IMR-90 (cell line): ENCODE measurements around the gene GTF2F1. TPM values are rescaled to one million over a fixed set of nuclear protein-coding genes. Genes with fewer than 3 reads are reported as not detected.

Experiments
- ATAC-seq: fragments of 200-7000 bp; cut with Tn5 transposase; 2 replicates; pipeline ENCODE4 v1.9.1; 2020; ENCODE audit warnings: low read depth, mild to moderate bottlenecking, moderate library complexity
- BruUV-seq: library from RNA; stranded (reverse); fragments of 400-500 nt; replicated peaks from 2 replicates; lab custom pipeline; 2021; lab: Mats Ljungman, UMichigan
- CTCF ChIA-PET: fragments of 300-600 bp; formaldehyde crosslinking; extraction: SDS; loops from one replicate; lab custom pipeline; 2021; ENCODE audit warnings: antibody characterized with exemption; lab: Yijun Ruan, JAX
- POLR2A ChIA-PET: fragments of 300-600 bp; sonication (Branson Sonifier 250); formaldehyde crosslinking; loops from one replicate; lab custom pipeline; 2022; ENCODE audit warnings: antibody characterized with exemption; ENCODE audit not compliant: unreplicated experiment; lab: Charles Lee
- DNase-seq: peaks from one replicate; pipeline ENCODE4 v3.0.0; 2013
- H2AFZ ChIP-seq: replicated peaks from 2 replicates; pipeline ENCODE3; 2013; ENCODE audit warnings: low read length, mild to moderate bottlenecking; ENCODE audit not compliant: poor library complexity
- H2AK5ac ChIP-seq: 2 replicates; pipeline ENCODE4 v1.6.1; 2013; ENCODE audit warnings: low read depth, low read length, inconsistent platforms
- H2AK9ac ChIP-seq: replicated peaks from 2 replicates; pipeline ENCODE3; 2013; ENCODE audit warnings: mild to moderate bottlenecking, low read depth, low read length, moderate library complexity; ENCODE audit not compliant: poor library complexity
- H2BK120ac ChIP-seq: 2 replicates; pipeline ENCODE4 v1.6.1; 2013; ENCODE audit warnings: low read depth, low read length, inconsistent platforms
- H2BK15ac ChIP-seq: 3 replicates; pipeline ENCODE4 v1.6.1; 2013; ENCODE audit warnings: low read depth, low read length, inconsistent platforms
- H2BK20ac ChIP-seq: 2 replicates; pipeline ENCODE4 v1.6.1; 2013; ENCODE audit warnings: low read depth, mild to moderate bottlenecking, inconsistent platforms, low read length, moderate library complexity
- H2BK5ac ChIP-seq: 2 replicates; pipeline ENCODE4 v1.6.1; 2013; ENCODE audit warnings: mild to moderate bottlenecking, low read depth, low read length, inconsistent platforms; ENCODE audit not compliant: poor library complexity, severe bottlenecking
- H3K14ac ChIP-seq: replicated peaks from 2 replicates; pipeline ENCODE4 v1.6.1; 2013; ENCODE audit warnings: low read depth, low read length, inconsistent platforms
- H3K18ac ChIP-seq: 2 replicates; pipeline ENCODE4 v1.6.1; 2013; ENCODE audit warnings: low read depth, low read length, control low read depth
- H3K23ac ChIP-seq: 2 replicates; pipeline ENCODE4 v1.6.1; 2013; ENCODE audit warnings: low read depth, low read length, inconsistent platforms
- H3K27ac ChIP-seq: 2 replicates; pipeline ENCODE4 v1.5.1; 2013; ENCODE audit warnings: mild to moderate bottlenecking, control low read depth, low read length; ENCODE audit not compliant: insufficient read depth
- H3K27me3 ChIP-seq: 2 replicates; pipeline ENCODE4 v1.6.1; 2013; ENCODE audit warnings: low read length; ENCODE audit not compliant: control insufficient read depth, insufficient read depth
- H3K36me3 ChIP-seq: 2 replicates; pipeline ENCODE4 v1.6.1; 2013; ENCODE audit warnings: low read length, mixed read lengths; ENCODE audit not compliant: control insufficient read depth, insufficient read depth
- H3K4ac ChIP-seq: 2 replicates; pipeline ENCODE4 v1.6.1; 2013; ENCODE audit warnings: low read depth, low read length, inconsistent platforms
- H3K4me1 ChIP-seq: 2 replicates; pipeline ENCODE4 v1.6.1; 2013; ENCODE audit warnings: low read length, mixed read lengths; ENCODE audit not compliant: control insufficient read depth, insufficient read depth
- H3K4me2 ChIP-seq: 2 replicates; pipeline ENCODE4 v1.6.1; 2013; ENCODE audit warnings: low read depth, mild to moderate bottlenecking, control low read depth, low read length, moderate library complexity
- H3K4me3 ChIP-seq: 2 replicates; pipeline ENCODE4 v1.5.1; 2013; ENCODE audit warnings: low read depth, mild to moderate bottlenecking, control low read depth, low read length, moderate library complexity; ENCODE audit not compliant: insufficient read depth
- H3K56ac ChIP-seq: 2 replicates; pipeline ENCODE4 v1.6.1; 2013; ENCODE audit warnings: low read length, inconsistent platforms; ENCODE audit not compliant: insufficient read depth; ENCODE audit errors: extremely low read depth
- H3K79me1 ChIP-seq, 2 experiments: 2 replicates each; pipeline ENCODE4 v1.6.1; 2013; ENCODE audit warnings: low read length in 2 of 2, inconsistent platforms in 1 of 2, low read depth in 1 of 2
- H3K9ac ChIP-seq: 2 replicates; pipeline ENCODE4 v1.6.1; 2013; ENCODE audit warnings: low read depth, low read length, control low read depth
- H3K9me1 ChIP-seq: 2 replicates; pipeline ENCODE4 v1.6.1; 2013; ENCODE audit warnings: low read length, inconsistent platforms; ENCODE audit not compliant: insufficient read depth
- H3K9me3 ChIP-seq: 2 replicates; pipeline ENCODE4 v1.6.1; 2013; ENCODE audit warnings: low read length; ENCODE audit not compliant: control insufficient read depth, insufficient read depth
- H4K20me1 ChIP-seq: 2 replicates; pipeline ENCODE4 v1.6.1; 2013; ENCODE audit warnings: low read length, inconsistent platforms; ENCODE audit not compliant: insufficient read depth
- H4K5ac ChIP-seq: 2 replicates; pipeline ENCODE4 v1.6.1; 2013; ENCODE audit warnings: mild to moderate bottlenecking, low read depth, low read length, control low read depth
- H4K8ac ChIP-seq, 2 experiments: 2 replicates each; pipeline ENCODE4 v1.6.1; 2013; ENCODE audit warnings: low read depth in 2 of 2, low read length in 2 of 2, control low read depth in 1 of 2, inconsistent platforms in 1 of 2
- H4K91ac ChIP-seq: 2 replicates; pipeline ENCODE4 v1.6.1; 2013; ENCODE audit warnings: low read depth, low read length, inconsistent platforms; ENCODE audit not compliant: insufficient read depth
- CEBPB ChIP-seq: IDR thresholded peaks from 2 replicates; pipeline ENCODE4 v1.6.1; 2012; ENCODE audit warnings: low read depth, low read length, improper control_type of control experiment
- WGBS, 2 experiments: methylation state at CpG; one replicate each; pipeline versions ENCODE4 v1.1.5 to v1.1.7; 2013; ENCODE audit warnings: missing lambda C conversion rate in 2 of 2; ENCODE audit not compliant: insufficient read length in 1 of 2; ENCODE audit errors: extremely low coverage in 2 of 2; 5-methylcytosine and 5-hydroxymethylcytosine counted together
- dilution Hi-C: fragments of 300-500 bp; cut with HindIII; formaldehyde crosslinking; loops from one replicate; pipeline ENCODE4 v1.14.3; 2018; ENCODE audit warnings: low sequenced_read_pairs; ENCODE audit not compliant: unreplicated experiment
- in situ Hi-C: fragments of 300-500 bp; cut with MboI; formaldehyde crosslinking; loops from 3 replicates; pipeline ENCODE4 v1.14.3; 2019; ENCODE audit warnings: low sequenced_read_pairs, inconsistent platforms, mixed read lengths
- intact Hi-C: fragments of 100-400 bp; cut with micrococcal nuclease; formaldehyde crosslinking; loops from 2 replicates; pipeline ENCODE4 v1.10.0; 2022
- polyA plus RNA-seq, 3 experiments: library from polyadenylated mRNA; depleted of rRNA; stranded (reverse); fragments of >200 nt; gene quantifications; 2 replicates each; pipeline ENCODE4 v1.2.3, GENCODE V29; 2012; ENCODE audit warnings: low replicate concordance in 1 of 3
- total RNA-seq: library from RNA; depleted of rRNA; stranded (reverse); fragments of >200 nt; gene quantifications from 2 replicates; pipeline ENCODE4 v1.2.3, GENCODE V29; 2012
- TF ChIP-seq, protein P1 (sequence below): fragments of 150-350 bp; IDR thresholded peaks from 2 replicates; pipeline ENCODE4 v1.6.1; 2016; ENCODE audit warnings: low read depth, mild to moderate bottlenecking, low read length, moderate library complexity, borderline replicate concordance

The GTF2F1 gene
- total and polyA plus RNA-seq, 2 of the 4 experiments (the other 2 are of a cell fraction): 43.7 to 51.4 TPM

DNA sequence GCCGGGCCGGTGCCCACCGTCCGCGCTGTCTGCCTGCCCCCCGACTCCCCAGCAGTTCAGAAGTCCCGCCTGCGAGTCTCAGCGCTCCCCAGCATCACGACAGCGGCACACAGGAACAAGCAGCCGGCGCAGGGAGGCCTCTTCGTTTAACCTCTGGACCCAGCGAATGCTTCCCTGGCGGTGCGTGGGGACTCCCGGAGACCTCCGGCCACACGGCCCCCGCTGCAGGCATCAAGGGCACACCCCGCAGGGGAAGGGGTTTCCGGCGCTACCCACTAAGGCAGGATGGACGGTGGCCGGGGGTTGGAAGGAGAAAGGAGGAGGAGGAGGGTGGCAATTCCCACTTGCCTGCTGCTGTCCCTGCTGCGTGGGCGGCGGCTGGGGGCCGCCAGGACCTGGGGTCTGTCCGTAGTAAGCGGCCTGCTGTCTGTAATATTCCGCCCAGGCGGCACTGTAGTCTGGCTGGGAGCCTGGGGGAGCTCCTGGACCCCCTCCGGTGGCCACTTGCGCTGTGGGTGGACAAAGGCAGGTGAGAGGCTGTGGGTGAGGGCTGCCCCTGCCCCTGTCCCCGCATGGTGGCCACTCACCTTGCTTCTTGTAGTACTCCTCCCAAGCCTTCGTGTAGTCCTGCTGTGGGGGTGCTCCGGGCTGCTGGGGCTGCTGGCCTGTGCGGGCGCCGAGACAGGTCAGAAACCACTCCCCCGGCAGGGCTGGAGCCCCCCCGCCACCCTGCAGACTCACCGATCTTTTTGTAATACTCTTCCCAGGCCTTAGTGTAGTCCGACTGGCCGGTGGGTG lies 22.0 kb upstream of the GTF2F1 start:
- Histone ChIP-seq H3K27me3 (no peaks in the 10 kb centered on the region), H2AFZ (no peak overlapping the region), H3K9me1 (no peaks in the 10 kb centered on the region; the same call in 1 of the 2 replicates), H4K91ac (no peak overlapping the region), H3K4me1 (no peaks in the 10 kb centered on the region), H2AK9ac (no peak overlapping the region), H3K56ac (no peak overlapping the region), H2BK15ac (no peak overlapping the region), H2BK20ac (no peak overlapping the region), H2BK120ac (no peak overlapping the region), H4K20me1 (peaks cover 28% of the 10 kb centered on the region), H3K4me2 (no peak overlapping the region), H3K18ac (no peak overlapping the region), H2BK5ac (no peak overlapping the region), H4K8ac (no peak overlapping the region), H3K9me3 (no peaks in the 10 kb centered on the region), H2AK5ac (no peak overlapping the region), H4K5ac (no peak overlapping the region), H3K27ac (no peak overlapping the region), H3K14ac (no peak overlapping the region), H3K36me3 (peaks cover 65% of the 10 kb centered on the region), H3K4me3 (no peak overlapping the region), H3K23ac (no peak overlapping the region), H3K79me1 (peaks cover 0 to 23% of the 10 kb centered on the region in 2 experiments; a peak in 2 of 4 replicates), H3K9ac (no peak overlapping the region), H3K4ac (no peak overlapping the region)
- dilution Hi-C loops (no loop called here), in situ Hi-C loops (no loop called here), intact Hi-C loops (loop anchor here (10.0 kb wide), 1 partner anchor 370 kb away; no protein-coding TSS in a partner anchor)
- no TSS peak for BruUV-seq
- ChIA-PET POLR2A (no interaction called here), CTCF (no interaction called here)
- no peak for DNase-seq
- TF ChIP-seq, protein P1, sequence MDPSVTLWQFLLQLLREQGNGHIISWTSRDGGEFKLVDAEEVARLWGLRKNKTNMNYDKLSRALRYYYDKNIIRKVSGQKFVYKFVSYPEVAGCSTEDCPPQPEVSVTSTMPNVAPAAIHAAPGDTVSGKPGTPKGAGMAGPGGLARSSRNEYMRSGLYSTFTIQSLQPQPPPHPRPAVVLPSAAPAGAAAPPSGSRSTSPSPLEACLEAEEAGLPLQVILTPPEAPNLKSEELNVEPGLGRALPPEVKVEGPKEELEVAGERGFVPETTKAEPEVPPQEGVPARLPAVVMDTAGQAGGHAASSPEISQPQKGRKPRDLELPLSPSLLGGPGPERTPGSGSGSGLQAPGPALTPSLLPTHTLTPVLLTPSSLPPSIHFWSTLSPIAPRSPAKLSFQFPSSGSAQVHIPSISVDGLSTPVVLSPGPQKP: no peak
- TF ChIP-seq CEBPB: no peak
- 92% methylated on average over 19 of the region's 47 CpGs; no CpG with 5 or more reads in 1 of the 2 experiments for WGBS, 2 experiments
- no peak for ATAC-seq
